ENCODE measurements around the gene ARL5C.
A peak's percentile ranks its signal among the peaks of the same experiment; 100 is the strongest.
"Not testable (repeated sequence)": the region's sequence is repeated elsewhere in the genome, so short reads cannot be mapped to it uniquely, and the experiment has no call there.

The ARL5C gene

DNA sequence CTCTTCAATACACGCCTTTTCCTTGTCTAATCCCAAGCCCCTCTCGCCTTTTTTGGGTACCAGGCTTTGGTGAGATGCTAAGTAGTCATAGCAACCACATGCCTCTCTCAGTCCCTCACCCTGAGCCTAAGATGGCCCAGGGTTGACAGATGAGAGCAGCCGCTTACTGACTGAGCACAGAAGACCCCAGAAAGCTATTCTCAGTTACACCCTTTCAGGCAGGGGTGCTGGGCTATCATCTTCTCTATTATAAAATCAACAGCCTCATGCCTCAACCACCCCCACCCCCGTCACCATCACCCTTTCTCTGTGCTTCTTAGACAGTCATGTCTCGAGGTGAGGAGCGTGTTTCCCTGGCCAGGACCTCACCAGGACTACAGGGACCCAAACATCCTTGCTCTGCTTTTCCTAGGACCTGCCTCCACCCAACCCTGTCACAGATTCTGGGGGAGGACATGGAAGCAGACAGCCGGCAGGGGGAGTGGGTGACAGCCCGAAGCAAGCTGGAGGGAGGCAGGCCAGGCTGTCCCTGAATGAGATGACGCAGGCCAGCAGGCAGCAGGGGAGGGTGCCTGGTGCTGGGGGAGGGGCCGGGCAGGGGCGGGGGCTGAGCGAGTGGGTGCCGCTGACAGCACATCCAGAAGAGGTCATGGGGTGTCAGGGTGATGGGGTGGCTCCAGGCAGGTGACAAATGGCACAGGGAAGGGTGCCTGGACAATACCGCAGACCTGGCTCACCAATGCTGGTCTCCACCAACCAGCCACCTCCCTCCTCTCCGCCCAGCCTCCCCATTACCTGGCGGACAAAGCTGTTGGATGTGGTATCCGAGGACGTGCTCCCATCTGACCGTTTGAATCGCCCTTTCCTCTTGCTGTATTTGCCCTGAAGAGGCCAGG is 28.4 kb upstream of the ARL5C start:
- no peak for DNase-seq

DNA sequence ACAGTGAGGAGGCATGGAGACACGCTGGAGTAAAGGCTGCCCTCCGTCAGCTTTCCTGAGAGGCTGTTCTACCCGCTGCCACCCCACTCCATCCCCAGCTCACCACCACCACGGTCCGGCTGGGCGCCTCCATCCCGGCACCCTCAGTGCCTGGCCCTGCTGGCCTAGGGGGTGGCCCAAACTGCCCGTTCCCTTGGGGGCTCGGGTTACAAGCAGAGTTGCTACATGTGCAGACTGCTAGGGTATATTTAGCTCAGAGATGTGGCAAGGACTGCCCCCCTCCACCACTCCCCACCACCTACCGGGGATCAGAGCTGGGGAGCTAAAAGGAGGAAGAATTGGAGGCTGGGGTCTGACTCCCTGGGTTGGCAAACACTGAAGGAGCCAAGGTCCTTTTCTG is 27.4 kb upstream of the ARL5C start:
- no peak for DNase-seq

DNA sequence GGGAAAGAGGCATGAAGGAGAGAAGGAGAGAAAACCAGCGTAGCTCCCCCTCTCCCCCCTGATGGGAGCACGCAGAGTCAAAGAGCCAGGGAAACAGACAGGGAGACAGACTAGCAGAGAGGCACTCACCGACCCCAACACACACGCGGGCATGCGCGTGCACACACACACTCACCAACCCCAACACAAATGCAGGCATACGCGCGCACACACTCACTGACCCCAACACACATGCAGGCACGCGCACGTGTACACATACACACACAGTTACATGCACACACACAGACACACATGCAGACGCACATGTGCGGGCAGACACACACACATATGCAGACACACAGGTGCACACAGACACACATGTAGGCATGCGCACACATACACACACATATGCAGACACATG is 26.9 kb upstream of the ARL5C start:
- no peak for DNase-seq

DNA sequence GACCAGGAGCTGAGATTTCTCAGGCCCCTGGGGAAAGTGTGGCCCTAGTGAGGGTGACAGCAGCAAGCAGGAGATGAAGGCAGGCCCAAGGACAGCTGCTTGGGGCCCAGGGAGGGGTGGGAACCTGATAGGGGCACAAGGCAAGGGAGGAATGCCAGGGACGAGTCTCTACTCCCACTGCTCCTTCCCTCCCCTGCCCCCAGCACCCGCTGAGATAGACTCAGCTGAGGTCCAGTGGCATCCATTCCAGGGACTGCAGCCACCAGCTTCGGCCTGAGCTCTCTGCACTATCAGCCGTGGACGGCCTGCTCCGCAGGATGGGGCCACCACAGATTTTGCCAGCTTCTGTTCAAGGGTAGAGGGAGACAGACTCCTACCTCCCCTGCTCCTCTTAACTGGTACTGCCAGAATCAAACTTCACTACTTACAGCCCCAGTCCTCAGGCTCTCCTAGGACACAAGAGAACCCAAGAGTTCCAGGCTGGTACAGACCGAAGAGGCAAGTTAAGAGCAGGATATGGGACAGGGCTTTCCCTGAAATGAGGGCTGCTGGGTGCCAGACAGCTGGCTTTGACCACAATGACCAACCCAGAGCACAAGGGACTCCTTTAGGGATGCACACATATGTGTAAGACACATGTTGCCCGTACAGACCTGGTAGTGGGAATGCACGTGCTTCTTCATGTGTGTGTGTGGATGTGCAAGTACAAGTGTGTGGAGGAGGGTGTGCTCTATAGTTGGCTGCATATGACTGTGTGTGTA is 26.0 kb upstream of the ARL5C start:
- DNase-seq = no peak

DNA sequence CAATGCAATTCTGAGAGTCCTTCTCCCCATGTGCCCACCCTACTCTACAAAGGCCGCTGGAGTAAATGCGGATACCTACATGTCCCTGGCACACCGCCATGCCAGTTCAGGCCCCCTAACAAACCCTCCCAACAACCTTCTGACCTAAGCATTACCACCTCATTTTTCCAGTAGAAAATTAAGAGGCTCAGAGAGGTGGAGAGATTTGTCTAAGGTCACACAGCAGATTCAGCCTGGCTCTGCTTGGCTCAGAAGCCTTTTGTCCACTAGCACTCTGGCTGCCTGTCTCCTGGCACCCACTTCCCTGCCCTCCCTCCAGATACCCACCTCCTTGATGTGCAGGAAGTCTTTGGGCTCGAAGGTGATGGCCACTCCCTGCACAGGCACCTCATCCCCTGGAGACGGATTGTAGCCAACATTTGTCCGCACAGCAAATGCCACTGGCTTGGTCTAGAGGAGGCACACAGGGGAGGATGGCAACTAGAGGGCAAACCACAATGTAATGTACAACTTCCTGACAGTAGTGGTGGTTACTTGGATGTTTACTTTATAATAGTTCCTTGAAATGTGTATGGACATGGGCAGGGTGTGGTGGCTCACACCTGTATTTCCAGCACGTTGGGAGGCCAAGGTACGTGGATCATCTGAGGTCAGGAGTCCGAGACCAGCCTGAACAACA is 21.3 kb upstream of the ARL5C start:
- no peak for DNase-seq

DNA sequence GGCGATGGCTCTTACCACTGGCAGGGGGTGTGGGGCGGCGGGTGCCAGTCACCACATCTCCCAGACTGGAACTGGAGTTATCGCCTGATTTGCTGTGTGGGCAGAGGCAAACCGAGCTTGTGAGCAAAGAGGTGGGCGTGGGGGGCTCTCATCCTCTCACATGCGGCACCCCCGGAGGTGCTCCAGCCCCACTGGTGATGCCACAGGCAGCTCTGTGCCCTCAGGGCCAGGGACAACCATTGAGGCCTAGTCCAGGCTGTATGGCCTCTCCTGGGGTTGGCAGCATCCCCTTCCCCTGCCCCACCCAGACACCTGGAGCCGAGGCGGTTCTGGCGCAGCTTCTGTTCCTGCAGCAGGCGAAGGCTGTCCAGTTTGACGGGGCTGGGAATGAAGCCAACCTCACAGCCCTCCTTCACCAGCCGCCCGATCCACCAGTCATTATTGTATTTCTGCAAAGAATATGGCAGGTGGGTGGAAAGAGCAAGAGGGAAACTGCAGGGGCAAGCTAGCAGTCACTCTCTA is 20.6 kb upstream of the ARL5C start:
- no peak for DNase-seq

DNA sequence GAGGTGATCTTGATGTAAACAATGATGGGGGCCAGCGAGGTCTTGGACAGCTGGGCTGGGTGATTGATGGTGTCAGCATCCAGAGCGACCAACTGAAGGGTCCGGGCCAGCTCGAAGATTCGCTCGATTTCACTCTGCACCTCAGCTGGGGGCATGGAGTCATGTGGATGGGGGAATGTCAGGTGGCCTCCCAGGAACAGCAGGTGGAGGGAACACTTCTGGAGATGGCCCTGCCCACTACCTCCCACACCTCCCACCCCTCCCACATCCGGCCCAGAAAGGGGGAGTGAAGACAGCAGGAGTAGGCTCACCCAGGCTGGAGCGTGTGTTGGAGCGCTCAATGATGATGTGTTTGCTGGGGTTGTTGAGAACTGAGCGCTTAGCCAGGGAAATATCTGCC is 17.8 kb upstream of the ARL5C start:
- DNase-seq = no peak

DNA sequence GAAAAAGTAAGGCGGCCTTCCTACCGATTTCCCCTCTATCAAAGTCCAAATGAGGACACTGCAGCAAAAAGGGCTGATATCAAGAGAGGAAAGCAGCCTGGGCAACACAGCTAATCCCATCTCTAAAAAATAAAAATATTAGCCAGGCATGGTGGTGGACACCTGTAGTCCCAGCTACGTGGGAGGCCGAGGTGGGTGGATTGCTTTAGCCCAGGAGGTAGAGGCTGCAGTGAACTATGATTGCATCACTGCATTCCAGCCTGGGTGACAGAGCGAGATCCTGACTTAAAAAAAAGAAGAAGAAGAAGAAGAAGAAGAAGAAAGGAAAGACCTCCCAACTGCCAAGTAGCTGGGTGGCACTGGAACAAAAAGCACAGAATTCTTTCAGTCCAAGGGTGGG is 17.1 kb upstream of the ARL5C start:
- no peak for DNase-seq

DNA sequence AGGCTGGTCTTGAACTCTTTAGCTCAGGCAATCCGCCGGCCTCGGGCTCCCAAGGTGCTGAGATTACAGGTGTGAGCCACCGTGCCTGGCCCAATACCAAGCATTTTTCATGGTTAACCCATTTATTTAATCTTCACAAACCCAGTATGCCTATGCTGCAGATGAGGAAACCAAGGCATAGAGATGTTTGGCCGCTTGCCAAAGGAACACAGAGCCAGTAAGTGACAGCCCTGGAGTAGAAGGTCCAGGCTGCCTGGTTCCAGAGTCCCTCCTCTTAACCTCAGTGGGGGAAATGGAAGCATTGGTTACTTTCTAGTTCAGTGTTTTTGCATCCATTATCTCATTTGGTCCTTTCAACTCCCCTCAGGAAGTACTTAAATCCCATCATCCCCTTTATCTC is 15.3 kb upstream of the ARL5C start:
- DNase-seq = no peak

DNA sequence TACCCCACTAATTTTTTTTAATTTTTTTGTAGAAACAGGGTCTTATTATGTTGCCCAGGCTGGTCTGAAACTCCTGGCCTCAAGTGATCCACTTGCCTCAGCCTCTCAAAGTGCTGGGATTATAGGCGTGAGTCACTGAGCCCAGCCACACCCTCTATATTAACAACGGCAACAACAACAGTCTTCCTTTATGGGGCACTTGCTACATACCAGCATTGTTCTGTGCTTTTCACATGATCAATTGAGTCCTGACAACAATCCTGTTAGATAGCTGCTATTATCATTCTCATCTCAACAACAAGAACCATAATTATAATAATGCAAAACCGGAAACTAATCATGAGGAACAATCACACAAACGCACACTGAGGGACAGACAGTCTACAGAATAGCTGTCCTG is 12.6 kb upstream of the ARL5C start:
- no peak for DNase-seq

DNA sequence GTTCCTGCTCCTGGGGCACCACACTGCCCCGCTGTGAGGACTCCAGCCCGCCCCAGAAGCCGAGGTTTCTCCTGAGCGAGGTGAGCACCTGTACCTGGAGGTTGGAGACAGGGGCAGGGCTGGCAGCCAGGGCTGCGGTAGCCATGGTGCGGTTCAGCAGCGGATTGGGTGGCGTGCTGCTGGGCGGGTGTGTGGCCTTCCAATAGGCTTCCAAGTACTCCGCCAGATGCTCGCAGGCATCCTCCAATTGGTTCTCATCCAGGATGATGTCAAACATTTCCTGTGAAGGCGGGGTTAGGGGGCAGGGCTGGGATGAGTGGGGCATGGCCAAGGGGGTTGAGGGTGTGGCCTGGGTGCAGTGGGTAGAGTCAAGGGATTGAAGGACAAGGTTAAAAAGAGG is 11.3 kb upstream of the ARL5C start:
- DNase-seq = no peak

DNA sequence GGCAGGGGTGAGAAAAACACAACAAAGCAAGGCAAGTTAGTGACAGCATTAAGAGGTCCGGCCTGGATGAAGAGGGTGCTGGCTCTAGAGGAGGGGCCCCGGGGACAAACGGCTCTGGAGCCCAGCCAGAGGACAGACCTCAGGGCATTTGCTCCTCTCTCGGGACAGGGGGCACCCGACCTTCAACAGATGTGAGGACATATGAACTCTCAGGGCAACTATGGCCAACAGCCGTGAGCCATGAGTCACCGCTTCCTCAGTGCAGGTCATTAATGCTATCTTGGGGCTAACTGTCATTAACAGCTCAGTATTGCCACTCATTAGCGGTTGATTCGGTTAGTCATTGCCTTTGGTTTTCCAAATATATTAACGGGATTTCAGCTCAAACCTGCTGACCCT is 9.7 kb upstream of the ARL5C start:
- DNase-seq = no peak

DNA sequence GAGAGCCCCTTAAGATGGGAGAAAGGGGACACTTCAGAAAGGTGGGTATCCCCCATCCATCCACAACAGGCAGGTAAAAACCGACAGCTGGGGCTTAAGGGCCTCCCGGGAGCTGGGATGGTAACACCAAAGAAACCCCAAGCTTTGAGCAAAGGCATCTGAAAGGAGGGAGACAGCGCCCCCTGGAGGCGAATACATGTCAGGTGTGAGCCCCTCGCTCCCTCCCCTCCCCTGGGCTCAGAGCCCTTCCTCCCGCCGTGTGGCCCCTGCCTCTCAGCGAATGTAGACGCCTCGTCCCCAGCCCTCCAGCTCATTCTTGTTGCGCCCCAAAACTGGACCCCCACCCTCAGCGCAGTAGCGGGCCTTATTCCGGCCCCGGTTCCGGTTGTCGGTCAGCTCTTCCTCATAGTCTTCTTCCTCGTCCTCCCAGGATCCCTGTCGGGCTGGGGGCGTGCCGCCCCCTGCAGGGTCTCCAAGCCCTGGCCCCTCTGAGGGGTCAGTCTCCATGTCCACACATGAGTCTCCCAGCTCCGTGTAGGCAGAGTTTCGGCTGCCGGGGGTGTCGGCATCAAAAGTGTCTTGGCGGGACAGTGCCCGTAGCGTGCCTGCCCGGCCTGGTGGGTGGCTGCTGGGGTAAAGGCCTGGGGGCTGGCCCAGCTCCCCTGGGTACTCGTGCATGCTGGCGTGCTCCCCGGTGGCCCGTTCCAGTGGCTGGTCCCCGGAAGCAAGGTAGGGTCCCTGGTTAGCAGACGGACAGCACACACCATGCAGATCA is 9.1 kb upstream of the ARL5C start:
- peak in 1 of 2 experiments; percentile 40 for DNase-seq

DNA sequence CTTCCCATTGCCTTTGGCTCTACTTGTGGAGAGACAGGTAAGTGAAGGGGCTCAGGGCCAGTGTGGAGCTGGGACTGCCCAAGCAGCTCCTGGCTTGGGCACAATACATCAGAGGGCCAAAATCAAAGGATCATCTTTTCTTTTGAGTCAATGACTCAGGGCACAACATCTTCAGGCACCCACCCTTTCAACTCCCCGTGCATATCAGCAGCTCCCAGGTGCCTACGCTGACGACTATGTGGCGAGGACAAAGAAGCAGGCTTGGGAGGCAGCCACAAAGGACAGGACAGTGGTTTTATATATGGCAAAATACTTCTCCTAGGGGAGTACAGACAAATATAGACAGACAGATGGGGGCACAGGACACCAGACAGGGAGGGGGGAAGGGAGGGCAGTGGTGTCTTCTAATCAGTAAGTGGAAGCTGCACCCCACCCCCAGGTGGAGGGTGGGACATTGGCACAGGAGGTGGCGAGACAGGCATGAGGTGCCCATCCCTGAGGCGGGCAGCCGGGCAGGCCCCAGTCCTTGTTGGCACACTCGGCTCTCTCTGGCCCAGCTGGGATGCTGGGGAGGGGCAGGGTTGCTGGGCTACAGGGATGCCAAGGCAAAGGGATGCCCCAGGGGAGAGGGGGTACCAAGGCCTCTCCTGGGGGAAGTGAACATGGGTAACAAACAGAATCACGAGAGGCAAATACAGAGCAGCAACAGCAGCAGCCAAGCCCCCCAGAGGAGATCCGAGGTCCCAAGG is 7.7 kb upstream of the ARL5C start:
- DNase-seq = no peak

DNA sequence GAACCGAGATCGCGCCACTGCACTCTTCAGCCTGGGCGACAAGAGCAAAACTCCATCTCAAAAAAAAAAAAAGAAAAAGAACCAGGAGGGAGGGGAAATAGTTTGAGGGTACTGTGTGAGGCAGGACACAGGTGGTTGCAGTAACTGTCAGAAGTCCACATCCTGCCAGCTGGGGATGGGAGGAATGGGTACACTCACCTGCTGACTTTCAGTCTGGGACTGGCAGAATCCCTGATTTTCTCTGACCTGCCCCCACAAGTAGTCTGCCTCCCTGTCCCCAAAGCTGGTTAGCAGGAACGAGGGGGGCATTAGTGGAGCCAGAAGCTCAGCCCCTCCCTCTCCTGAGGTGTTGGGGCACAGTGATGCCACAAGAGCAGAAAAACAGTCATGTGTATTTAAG is 7.1 kb upstream of the ARL5C start:
- DNase-seq = no peak

DNA sequence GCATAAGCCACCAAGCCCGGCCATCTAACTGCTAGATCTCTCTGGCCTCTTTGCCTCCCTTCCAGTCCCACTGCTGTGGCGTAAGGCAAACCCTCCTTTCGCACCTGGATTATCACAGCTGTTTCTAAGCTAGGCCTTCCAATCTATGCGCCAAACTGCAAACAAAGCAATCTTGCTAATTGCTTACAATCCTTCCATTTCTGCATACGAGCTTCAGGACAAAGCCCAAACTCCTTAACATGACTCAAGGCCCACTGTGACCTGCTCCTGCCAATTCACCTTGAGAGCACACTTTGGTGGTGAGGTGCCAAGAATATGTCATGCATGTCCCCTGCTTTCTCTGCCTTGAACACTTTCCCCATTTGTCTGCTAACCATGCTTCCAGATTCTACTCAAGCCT is 6.0 kb upstream of the ARL5C start:
- DNase-seq = no peak

DNA sequence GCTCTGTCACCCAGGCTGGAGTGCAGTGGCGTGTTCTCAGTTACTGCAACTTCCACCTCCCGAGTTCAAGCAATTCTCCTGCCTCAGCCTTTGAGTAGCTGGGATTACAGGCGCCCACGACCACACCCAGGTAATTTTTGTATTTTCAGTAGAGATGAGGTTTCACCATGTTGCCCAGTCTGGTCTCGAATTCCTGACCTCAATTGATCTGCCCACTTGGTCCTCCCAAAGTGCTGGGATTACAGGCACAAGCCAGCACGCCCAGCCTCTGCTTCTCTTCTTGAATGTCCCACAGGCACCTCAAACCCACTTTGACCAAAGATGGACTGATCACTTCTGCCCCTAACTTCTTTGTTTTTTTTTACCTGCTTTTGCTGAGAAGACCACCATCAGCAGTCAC is 4.6 kb upstream of the ARL5C start:
- DNase-seq = no peak

DNA sequence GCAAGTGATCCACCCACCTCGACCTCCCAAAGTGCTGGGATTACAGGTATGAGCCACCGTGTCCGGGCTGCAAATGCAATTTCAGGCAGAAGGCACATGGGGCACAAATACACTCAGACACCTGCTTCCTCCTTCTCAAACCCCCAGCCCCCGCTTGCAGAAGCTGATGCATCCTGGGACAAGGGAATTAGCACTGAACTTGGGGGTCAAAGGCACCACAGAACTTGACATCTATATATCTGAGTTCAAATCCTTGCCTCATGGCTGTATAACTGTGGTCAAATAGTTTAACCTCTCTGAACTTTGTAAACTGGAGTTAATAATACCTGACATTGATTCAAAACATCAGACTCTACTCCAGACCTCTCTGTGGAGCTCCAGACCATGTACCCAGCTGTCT is 4.1 kb upstream of the ARL5C start:
- no peak for DNase-seq

DNA sequence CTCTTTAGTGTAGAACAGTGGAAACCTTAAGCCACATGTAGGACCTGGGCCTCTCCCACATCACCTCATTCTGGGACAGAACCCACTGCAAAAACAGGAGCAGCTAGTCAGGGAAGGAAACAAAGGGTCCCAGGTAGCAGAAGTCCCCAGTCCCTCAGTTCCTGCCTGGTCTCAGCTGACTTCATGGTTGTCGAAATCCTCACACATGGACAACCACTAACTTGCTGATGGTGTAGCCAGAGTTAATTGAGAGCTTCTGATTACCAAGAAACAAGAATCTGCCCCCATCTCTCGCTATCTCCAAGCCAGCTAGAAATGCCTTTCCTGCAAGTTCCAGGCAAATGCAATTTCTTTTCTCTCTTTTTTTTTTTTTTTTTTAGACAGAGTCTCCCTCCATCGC is 3.6 kb upstream of the ARL5C start:
- no peak for DNase-seq

DNA sequence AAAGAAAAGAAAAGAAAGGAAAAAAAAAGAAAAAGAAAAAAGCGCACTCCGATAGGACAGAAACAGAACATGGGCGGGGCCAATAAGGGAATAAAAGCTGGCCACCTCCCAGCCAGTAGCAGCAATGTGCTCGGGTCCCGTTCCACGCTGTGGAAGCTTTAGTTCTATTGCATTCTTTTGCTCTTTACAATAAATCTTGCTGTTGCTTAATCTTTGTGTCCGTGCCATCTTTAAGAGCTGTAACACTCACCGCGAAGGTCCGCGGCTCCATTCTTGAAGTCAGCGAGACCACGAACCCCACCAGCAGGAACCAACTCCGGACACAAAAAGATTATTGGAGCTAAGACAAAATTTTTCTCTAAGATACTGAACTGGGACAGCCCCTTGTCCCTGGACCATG is 3.1 kb upstream of the ARL5C start:
- no peak for DNase-seq

DNA sequence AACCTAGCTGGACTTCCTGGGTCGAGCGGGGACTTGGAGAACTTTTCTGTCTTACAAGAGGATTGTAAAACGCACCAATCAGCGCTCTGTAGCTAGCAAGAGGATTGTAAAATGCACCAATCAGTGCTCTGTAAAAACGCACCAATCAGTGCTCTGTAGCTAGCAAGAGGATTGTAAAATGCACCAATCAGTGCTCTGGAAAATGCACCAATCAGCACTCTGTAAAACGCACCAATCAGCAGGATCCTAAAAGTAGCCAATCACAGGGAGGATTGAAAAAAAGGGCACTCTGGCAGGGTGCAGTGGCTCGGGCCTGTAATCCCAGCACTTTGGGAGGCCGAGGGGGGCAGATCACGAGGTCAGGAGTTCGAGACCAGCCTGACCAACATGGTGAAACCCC is 2.5 kb upstream of the ARL5C start:
- DNase-seq = not testable (repeated sequence)

DNA sequence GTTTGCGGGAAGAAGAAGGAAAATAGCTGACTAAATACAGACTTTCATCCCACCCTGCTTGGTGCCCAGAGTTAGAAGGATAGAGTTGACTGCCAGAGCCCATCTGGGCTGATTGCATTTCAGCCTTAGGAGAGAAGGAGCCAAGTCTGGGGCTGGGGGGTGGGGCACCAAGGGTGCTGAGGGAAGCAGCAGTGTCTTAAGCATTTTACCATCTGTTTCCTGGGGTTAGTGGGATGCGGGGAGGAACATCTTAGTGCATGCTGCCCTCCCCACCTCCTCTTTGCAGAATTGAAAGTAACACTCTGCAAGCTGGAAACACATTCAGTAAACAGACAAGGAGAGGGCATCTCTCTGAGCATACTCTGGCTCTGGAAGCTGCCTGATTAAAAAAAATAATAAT is 1.5 kb upstream of the ARL5C start:
- DNase-seq = no peak

All from NCI-H187 (cell line).